BE2C (cell line): ENCODE results near the gene FOXQ1.
"Not testable (repeated sequence)": the region's sequence is repeated elsewhere in the genome, so short reads cannot be mapped to it uniquely, and the experiment has no call there.

Experiments used
- DNase-seq: peaks from one replicate; pipeline ENCODE4 v3.0.0-alpha.2; 2020
- H3K27me3 ChIP-seq: fragments of 250-450 bp; sonication (Bioruptor Pico); 2 replicates; pipeline ENCODE4 v1.5.1; 2020; ENCODE audit warnings: mild to moderate bottlenecking
- H3K36me3 ChIP-seq: fragments of 250-450 bp; sonication (Bioruptor Pico); 2 replicates; pipeline ENCODE4 v1.5.1; 2020; ENCODE audit warnings: mild to moderate bottlenecking
- H3K4me1 ChIP-seq: fragments of 250-450 bp; sonication (Bioruptor Pico); 2 replicates; pipeline ENCODE4 v1.5.1; 2020
- H3K4me3 ChIP-seq: 2 replicates; pipeline ENCODE4 v1.5.1; 2011; ENCODE audit warnings: low read depth, low read length
- H3K9me3 ChIP-seq: fragments of 250-450 bp; sonication (Bioruptor Pico); 2 replicates; pipeline ENCODE4 v1.5.1; 2020
- TF ChIP-seq, protein P1 (sequence below): IDR thresholded peaks from 2 replicates; pipeline ENCODE4 v1.5.1; 2012; ENCODE audit warnings: mild to moderate bottlenecking, low read depth, low read length

Gene FOXQ1

DNA sequence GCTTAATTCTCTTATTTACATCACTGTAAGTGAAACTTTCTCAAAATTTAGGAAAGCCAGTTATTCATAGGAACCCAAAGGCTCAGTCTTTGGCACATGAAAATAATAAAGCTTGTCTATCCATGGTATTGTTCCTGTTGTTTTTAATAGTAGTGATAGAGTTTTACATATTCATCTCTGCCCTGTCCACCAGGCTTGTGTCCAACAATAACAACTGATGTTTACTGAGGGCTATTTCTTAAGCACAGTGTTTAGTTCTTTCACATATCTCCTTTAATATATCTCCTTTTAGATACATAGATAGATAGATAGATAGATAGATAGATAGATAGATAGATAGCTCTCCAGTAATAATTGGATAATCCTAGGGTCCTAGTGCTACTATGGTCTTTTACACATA is 34.2 kb downstream of the FOXQ1 start:
- no peak overlapping the region for H3K4me3 ChIP-seq
- H3K4me1 ChIP-seq = no peaks in the 10 kb centered on the region
- H3K36me3 ChIP-seq = no peaks in the 10 kb centered on the region
- TF ChIP-seq, protein P1, sequence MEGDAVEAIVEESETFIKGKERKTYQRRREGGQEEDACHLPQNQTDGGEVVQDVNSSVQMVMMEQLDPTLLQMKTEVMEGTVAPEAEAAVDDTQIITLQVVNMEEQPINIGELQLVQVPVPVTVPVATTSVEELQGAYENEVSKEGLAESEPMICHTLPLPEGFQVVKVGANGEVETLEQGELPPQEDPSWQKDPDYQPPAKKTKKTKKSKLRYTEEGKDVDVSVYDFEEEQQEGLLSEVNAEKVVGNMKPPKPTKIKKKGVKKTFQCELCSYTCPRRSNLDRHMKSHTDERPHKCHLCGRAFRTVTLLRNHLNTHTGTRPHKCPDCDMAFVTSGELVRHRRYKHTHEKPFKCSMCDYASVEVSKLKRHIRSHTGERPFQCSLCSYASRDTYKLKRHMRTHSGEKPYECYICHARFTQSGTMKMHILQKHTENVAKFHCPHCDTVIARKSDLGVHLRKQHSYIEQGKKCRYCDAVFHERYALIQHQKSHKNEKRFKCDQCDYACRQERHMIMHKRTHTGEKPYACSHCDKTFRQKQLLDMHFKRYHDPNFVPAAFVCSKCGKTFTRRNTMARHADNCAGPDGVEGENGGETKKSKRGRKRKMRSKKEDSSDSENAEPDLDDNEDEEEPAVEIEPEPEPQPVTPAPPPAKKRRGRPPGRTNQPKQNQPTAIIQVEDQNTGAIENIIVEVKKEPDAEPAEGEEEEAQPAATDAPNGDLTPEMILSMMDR = no peak
- no peaks in the 10 kb centered on the region for H3K9me3 ChIP-seq
- H3K27me3 ChIP-seq = no peaks in the 10 kb centered on the region
- no peak for DNase-seq

DNA sequence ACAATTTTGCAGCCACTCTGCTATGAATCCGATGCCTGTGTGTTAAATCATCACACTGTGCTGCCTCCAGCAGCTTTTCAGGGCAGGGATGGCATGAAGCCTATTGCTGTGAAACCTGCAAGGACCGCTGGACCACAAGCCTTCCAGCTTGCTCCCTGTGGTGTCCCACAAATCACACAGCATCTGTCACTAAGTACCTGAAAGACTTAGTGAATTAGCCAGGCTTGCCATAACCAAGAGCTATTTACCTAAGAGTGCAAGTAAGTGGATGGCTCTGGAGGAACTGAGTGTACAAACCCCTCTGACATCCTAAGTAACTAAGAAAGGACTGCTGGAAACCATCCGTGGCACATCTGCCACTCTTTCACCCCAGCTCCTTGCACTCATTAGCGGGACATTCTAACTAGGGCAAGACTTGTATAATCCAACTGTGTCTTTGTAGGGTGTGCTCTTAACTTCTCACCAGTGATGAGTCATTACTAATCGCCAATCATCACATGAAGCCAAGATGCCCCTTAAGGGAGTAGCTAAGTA is 34.7 kb downstream of the FOXQ1 start:
- no peaks in the 10 kb centered on the region for H3K4me1 ChIP-seq
- H3K9me3 ChIP-seq = no peaks in the 10 kb centered on the region
- TF ChIP-seq, protein P1 = no peak
- no peak overlapping the region for H3K4me3 ChIP-seq
- no peaks in the 10 kb centered on the region for H3K36me3 ChIP-seq
- no peaks in the 10 kb centered on the region for H3K27me3 ChIP-seq
- no peak for DNase-seq

DNA sequence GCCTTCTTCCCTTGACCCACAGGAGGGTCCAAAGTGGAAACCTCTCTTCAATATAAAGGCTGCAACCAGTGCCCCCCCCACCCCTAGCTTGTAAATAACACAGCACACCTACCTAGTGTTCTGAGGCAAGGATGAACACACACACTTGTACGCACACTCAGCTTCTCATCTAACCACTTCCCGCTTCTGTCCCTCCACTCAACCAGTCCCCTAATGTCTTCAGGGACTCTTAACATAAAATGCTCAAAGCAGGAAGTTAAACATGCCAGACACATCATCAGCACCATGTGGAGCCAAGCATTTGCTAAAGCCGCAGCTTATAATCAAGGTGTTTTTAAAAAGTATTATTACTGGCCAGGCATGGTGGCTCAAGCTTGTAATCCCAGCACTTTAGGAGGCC is 35.3 kb downstream of the FOXQ1 start:
- DNase-seq = no peak
- TF ChIP-seq, protein P1 = no peak
- no peak overlapping the region for H3K4me3 ChIP-seq
- H3K36me3 ChIP-seq = no peaks in the 10 kb centered on the region
- no peaks in the 10 kb centered on the region for H3K9me3 ChIP-seq
- no peaks in the 10 kb centered on the region for H3K27me3 ChIP-seq
- no peaks in the 10 kb centered on the region for H3K4me1 ChIP-seq

DNA sequence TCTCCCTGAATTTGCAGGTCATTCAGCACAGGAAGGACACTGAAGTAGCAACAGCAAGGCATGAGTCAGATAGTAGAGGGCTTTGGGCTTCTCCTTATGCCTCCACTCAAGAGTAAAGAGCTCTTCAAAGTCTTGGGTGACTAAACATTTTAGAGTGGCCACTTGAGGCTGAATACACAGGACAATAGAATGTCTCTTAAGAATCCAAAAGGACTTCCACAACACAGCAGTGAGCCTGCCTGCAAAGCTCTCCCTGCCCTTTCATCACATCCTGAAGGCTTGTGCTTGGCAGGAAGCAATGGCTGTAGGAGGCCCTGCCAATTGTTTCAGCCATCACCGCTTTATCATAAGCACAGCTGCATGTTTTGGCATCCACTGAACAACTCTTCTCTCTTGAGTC is 36.8 kb downstream of the FOXQ1 start:
- TF ChIP-seq, protein P1 = no peak
- no peak for DNase-seq
- H3K27me3 ChIP-seq = no peaks in the 10 kb centered on the region
- H3K36me3 ChIP-seq = no peaks in the 10 kb centered on the region
- H3K4me3 ChIP-seq = no peak overlapping the region
- H3K4me1 ChIP-seq = no peaks in the 10 kb centered on the region
- no peaks in the 10 kb centered on the region for H3K9me3 ChIP-seq

DNA sequence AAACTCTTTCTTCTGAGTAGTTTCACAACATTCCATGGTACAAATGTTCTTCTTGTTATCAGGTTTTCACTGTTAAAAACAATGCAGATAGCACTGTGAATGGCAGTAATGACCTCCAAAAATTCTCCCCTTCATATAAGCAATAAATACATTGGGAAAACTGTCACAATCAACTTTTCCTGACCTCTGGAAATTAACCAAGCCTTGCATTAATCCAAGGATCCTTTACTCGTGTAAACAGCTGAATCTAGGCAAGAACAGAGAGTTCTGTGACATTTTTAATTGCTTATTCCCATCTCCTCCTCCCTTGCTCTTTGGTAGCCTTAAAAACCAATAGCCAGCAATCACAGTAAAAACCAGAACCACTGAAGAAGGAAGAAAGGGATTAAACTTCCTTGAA is 37.8 kb downstream of the FOXQ1 start:
- Histone ChIP-seq H3K27me3 (no peaks in the 10 kb centered on the region), H3K4me3 (no peak overlapping the region), H3K4me1 (no peaks in the 10 kb centered on the region), H3K36me3 (no peaks in the 10 kb centered on the region), H3K9me3 (no peaks in the 10 kb centered on the region)
- TF ChIP-seq, protein P1 = no peak
- DNase-seq = no peak

DNA sequence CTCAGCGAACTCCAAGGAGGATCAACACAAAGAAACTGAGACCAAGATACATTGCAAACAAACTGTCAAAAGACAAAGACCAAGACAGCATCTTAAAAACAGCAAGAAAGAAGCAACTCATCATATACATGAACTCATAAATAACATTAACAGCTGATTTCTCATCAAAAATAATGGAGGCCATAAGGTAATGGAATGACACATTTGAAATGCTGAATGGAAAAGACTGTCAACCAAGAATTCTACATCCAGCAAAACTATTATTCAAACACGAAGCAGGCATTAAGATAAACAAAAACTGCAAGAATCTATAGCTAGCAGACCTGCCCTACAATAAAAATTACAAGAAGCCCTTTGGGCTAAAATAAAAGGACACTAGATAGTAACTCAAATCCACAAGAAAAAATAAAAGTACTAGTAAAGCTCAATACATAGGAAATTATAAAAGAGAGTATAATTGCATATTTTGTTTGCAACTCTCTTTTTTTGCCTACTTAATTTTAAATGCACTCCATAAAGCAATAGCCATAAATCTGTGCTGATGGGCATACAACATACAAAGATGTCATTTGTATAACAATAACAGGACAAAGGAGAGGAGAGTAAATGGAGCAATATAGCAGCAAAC is 39.6 kb downstream of the FOXQ1 start:
- H3K36me3 ChIP-seq = no peaks in the 10 kb centered on the region
- H3K27me3 ChIP-seq = no peaks in the 10 kb centered on the region
- TF ChIP-seq, protein P1 = no peak

DNA sequence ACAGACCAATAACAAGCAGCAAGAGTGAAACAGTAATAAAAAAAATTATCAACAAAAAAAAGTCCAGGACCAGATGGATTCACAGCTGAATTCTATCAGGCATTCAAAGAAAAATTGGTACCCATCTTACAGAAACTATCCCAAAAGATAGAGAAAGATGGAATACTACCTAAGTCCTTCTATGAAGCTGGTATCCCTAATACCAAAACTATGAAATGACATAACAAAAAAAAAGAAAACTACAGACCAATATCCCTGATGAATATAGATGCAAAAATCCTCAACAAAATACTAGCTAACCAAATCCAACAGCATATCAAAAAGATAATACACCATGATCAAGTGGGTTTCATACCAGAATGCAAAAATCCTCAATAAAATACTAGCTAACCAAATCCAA is 43.2 kb downstream of the FOXQ1 start:
- not testable (repeated sequence) for DNase-seq, H3K4me3 ChIP-seq, H3K9me3 ChIP-seq, H3K4me1 ChIP-seq, H3K27me3 ChIP-seq, H3K36me3 ChIP-seq

More for the DNA sequence above, 39.6 kb downstream of the FOXQ1 start:
- no peak overlapping the region for H3K4me3 ChIP-seq
- no peaks in the 10 kb centered on the region for H3K4me1 ChIP-seq
- no peaks in the 10 kb centered on the region for H3K9me3 ChIP-seq
- DNase-seq = no peak

DNA sequence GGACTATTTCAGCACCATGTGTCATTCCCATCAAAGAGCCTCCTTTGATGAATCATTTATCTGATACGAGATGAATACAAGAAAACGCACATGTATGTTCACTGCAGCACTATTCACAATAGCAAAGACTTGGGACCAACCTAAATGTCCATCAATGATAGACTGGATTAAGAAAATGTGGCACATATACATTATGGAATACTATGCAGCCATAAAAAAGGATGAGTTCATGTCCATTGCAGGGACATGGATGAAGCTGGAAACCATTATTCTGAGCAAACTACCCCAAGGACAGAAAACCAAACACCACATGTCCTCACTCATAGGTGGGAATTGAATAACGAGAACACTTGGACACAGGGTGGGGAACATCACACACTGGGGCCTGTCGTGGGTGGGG is 49.8 kb downstream of the FOXQ1 start:
- peaks cover 10% of the 10 kb centered on the region for H3K27me3 ChIP-seq
- not testable (repeated sequence) for H3K9me3 ChIP-seq, H3K36me3 ChIP-seq, H3K4me1 ChIP-seq, H3K4me3 ChIP-seq, DNase-seq
